Suprapubic skin (tissue), 4 donors: ENCODE results near the gene CALML3. TPM values are rescaled to one million over a fixed set of nuclear protein-coding genes. Genes with fewer than 3 reads are reported as not detected.
"Not testable (repeated sequence)": the region's sequence is repeated elsewhere in the genome, so short reads cannot be mapped to it uniquely, and the experiment has no call there.

Source experiments
- DNase-seq, 2 donors: peaks; one replicate each; pipeline ENCODE4 v3.0.0-alpha.2; 2019; ENCODE audit warnings: low spot score in 2 of 2
- H3K27ac ChIP-seq: fragments of 200-600 bp; sonication (generic); one replicate; pipeline ENCODE4 v1.5.1; 2019
- H3K27me3 ChIP-seq: fragments of 200-600 bp; sonication (generic); one replicate; pipeline ENCODE4 v1.5.1; 2019
- H3K36me3 ChIP-seq: fragments of 200-600 bp; sonication (generic); one replicate; pipeline ENCODE4 v1.5.1; 2019
- H3K4me1 ChIP-seq: fragments of 200-600 bp; sonication (generic); one replicate; pipeline ENCODE4 v1.5.1; 2019
- H3K4me3 ChIP-seq: fragments of 200-600 bp; sonication (generic); one replicate; pipeline ENCODE4 v1.5.1; 2019; ENCODE audit warnings: mild to moderate bottlenecking
- H3K9me3 ChIP-seq: fragments of 200-600 bp; sonication (generic); one replicate; pipeline ENCODE4 v1.5.1; 2019
- CTCF ChIP-seq, 2 donors: fragments of 200-600 bp in 1 of 2; fragments of 450-650 bp in 1 of 2; sonication (generic) in 1 of 2; IDR thresholded peaks; one replicate each; pipeline ENCODE4 v1.5.1; 2016 to 2019; ENCODE audit warnings: antibody characterized with exemption in 2 of 2, mild to moderate bottlenecking in 1 of 2, moderate library complexity in 1 of 2
- EP300 ChIP-seq: sonication (generic); formaldehyde crosslinking; IDR thresholded peaks from one replicate; pipeline ENCODE4 v1.6.1; 2017; ENCODE audit warnings: antibody characterized with exemption
- POLR2A ChIP-seq, 2 donors: fragments of 450-650 bp; IDR thresholded peaks; one replicate each; pipeline ENCODE4 v1.6.1; 2017; ENCODE audit warnings: antibody characterized with exemption in 2 of 2, mild to moderate bottlenecking in 2 of 2, moderate library complexity in 2 of 2
- POLR2AphosphoS5 ChIP-seq, 3 donors: sonication (generic); formaldehyde crosslinking; IDR thresholded peaks; one replicate each; pipeline ENCODE4 v1.6.1; 2017; ENCODE audit warnings: antibody characterized with exemption in 3 of 3
- WGBS: methylation state at CpG from one replicate; pipeline ENCODE4 v1.1.5; 2018; 5-methylcytosine and 5-hydroxymethylcytosine counted together
- total RNA-seq, 4 donors: library from RNA; depleted of rRNA; stranded (reverse); fragments of >200 nt; gene quantifications; one replicate each; pipeline ENCODE4 v1.1.0, GENCODE V29; 2016

The CALML3 gene
- total RNA-seq, 4 donors from 2014 or later: 27.4 to 296 (median 105) TPM

- Histone ChIP-seq H3K36me3 (no peaks in the 10 kb centered on the region), H3K27me3 (no peaks in the 10 kb centered on the region), H3K27ac (no peak overlapping the region), H3K9me3 (no peaks in the 10 kb centered on the region), H3K4me3 (no peak overlapping the region), H3K4me1 (peaks cover 48% of the 10 kb centered on the region)
- TF ChIP-seq CTCF (IDR thresholded peaks at IDR 0.05) (no peak), POLR2A (IDR thresholded peaks at IDR 0.05) (no peak)
- DNase-seq: peak; percentile 36 to 41
- 97% methylated on average over 5 of the region's 5 CpGs for WGBS
These were observed 31.1 kb downstream of the CALML3 start for GRCh38 chr10:5555881-5556280.

- WGBS: 87% methylated on average over 11 of the region's 11 CpGs
- no peak overlapping the region for H3K4me3 ChIP-seq
- no peaks in the 10 kb centered on the region for H3K9me3 ChIP-seq
- no peaks in the 10 kb centered on the region for H3K36me3 ChIP-seq
- H3K4me1 ChIP-seq: peaks cover 41% of the 10 kb centered on the region
- H3K27ac ChIP-seq: no peak overlapping the region
- DNase-seq: peak; percentile 45 to 62
- no peak for TF ChIP-seq POLR2A (IDR thresholded peaks at IDR 0.05)
- TF ChIP-seq EP300: no peak
- TF ChIP-seq CTCF (IDR thresholded peaks at IDR 0.05): no peak
- no peak for TF ChIP-seq POLR2AphosphoS5 (IDR thresholded peaks at IDR 0.05)
- no peaks in the 10 kb centered on the region for H3K27me3 ChIP-seq
These were observed 31.8 kb downstream of the CALML3 start for GRCh38 chr10:5556576-5556975.

GRCh38 chr10:5557040-5557721, 32.4 kb downstream of the CALML3 start:
- Histone ChIP-seq H3K36me3 (no peaks in the 10 kb centered on the region), H3K27ac (no peak overlapping the region), H3K27me3 (no peaks in the 10 kb centered on the region), H3K4me1 (peaks cover 35% of the 10 kb centered on the region), H3K4me3 (no peak overlapping the region), H3K9me3 (no peaks in the 10 kb centered on the region)
- peak; percentile 40 to 61 for DNase-seq
- TF ChIP-seq POLR2A (IDR thresholded peaks at IDR 0.05): no peak
- TF ChIP-seq CTCF (IDR thresholded peaks at IDR 0.05): no peak
- no peak for TF ChIP-seq POLR2AphosphoS5 (IDR thresholded peaks at IDR 0.05)
- no peak for TF ChIP-seq EP300
- 90% methylated on average over 19 of the region's 19 CpGs for WGBS

GRCh38 chr10:5557799-5558771, 33.3 kb downstream of the CALML3 start:
- peaks cover 26% of the 10 kb centered on the region for H3K4me1 ChIP-seq
- H3K27me3 ChIP-seq: no peaks in the 10 kb centered on the region
- TF ChIP-seq CTCF (IDR thresholded peaks at IDR 0.05): no peak
- no peak for TF ChIP-seq EP300
- TF ChIP-seq POLR2AphosphoS5 (IDR thresholded peaks at IDR 0.05): no peak
- no peak for TF ChIP-seq POLR2A (IDR thresholded peaks at IDR 0.05)
- H3K27ac ChIP-seq: no peak overlapping the region
- 90% methylated on average over 13 of the region's 31 CpGs for WGBS
- H3K36me3 ChIP-seq: no peaks in the 10 kb centered on the region
- peak; percentile 62 to 75 for DNase-seq
- H3K9me3 ChIP-seq: no peaks in the 10 kb centered on the region
- H3K4me3 ChIP-seq: no peak overlapping the region

GRCh38 chr10:5559022-5559421, 34.3 kb downstream of the CALML3 start:
- H3K27ac ChIP-seq, H3K9me3 ChIP-seq, H3K27me3 ChIP-seq, H3K36me3 ChIP-seq, H3K4me3 ChIP-seq: not testable (repeated sequence)
- peaks cover 23% of the 10 kb centered on the region for H3K4me1 ChIP-seq
- DNase-seq: peak; percentile 20 to 31
- 83% methylated on average over 9 of the region's 9 CpGs for WGBS
